HepG2 (cell line): ENCODE results near the gene DAG1. TPM values are rescaled to one million over a fixed set of nuclear protein-coding genes. Genes with fewer than 3 reads are reported as not detected.

Experiments
- ATAC-seq: fragments of 200-7000 bp; cut with Tn5 transposase; 3 replicates; pipeline ENCODE4 v1.9.1; 2020; ENCODE audit warnings: mild to moderate bottlenecking, moderate library complexity
- BruUV-seq: library from RNA; stranded (reverse); fragments of 400-500 nt; replicated peaks from 2 replicates; lab custom pipeline; 2021; lab: Mats Ljungman, UMichigan
- CTCF ChIA-PET: fragments of 300-600 bp; formaldehyde crosslinking; extraction: SDS; loops from one replicate; lab custom pipeline; 2021; ENCODE audit warnings: low total read pairs, inconsistent platforms, low intra/inter-chr PET ratio; lab: Yijun Ruan, JAX
- POLR2A ChIA-PET: fragments of 350-600 bp; sonication (Branson Sonifier 250); formaldehyde crosslinking; loops from one replicate; lab custom pipeline; 2020; ENCODE audit warnings: antibody characterized with exemption, inconsistent platforms; lab: Yijun Ruan, JAX
- DNase-seq: peaks from one replicate; pipeline ENCODE4 v3.0.0-alpha.2; 2015; ENCODE audit warnings: low spot score
- FAIRE-seq: peaks from 3 replicates; lab custom pipeline; 2011; peaks lifted over from hg19 to GRCh38; lab: Jason Lieb, UNC
- H2AFZ ChIP-seq: one replicate; pipeline ENCODE4 v1.6.1; 2011; ENCODE audit warnings: low read length, inconsistent platforms
- H3K27ac ChIP-seq: fragments of 300-600 bp; 3 replicates; pipeline ENCODE4 v1.8.0; 2011; ENCODE audit warnings: mixed run types, mild to moderate bottlenecking, mixed read lengths, low read length, inconsistent platforms; ENCODE audit not compliant: insufficient read depth; ENCODE audit errors: extremely low read length
- H3K27me3 ChIP-seq, 2 experiments: fragments of 200-600 bp in 1 of 2; 2 replicates in 1 of 2; 3 replicates in 1 of 2; pipeline versions ENCODE4 v1.6.0 to v1.8.0; 2011; ENCODE audit warnings: low read length in 2 of 2, mild to moderate bottlenecking in 2 of 2, moderate library complexity in 2 of 2, inconsistent platforms in 1 of 2; ENCODE audit not compliant: insufficient read depth in 2 of 2, control insufficient read depth in 1 of 2
- H3K36me3 ChIP-seq, 2 experiments: fragments of 200-600 bp in 1 of 2; replicated peaks in 1 of 2; 2 replicates in 1 of 2; 3 replicates in 1 of 2; pipeline versions ENCODE4 v1.5.1 to v1.8.0; 2011; ENCODE audit warnings: low read length in 2 of 2, inconsistent platforms in 1 of 2; ENCODE audit not compliant: insufficient read depth in 2 of 2, control insufficient read depth in 1 of 2
- H3K4me1 ChIP-seq: 2 replicates; pipeline ENCODE4 v1.5.1; 2012; ENCODE audit warnings: low read length, inconsistent platforms; ENCODE audit not compliant: insufficient read depth
- H3K4me2 ChIP-seq: 2 replicates; pipeline ENCODE4 v1.6.0; 2011; ENCODE audit warnings: low read depth, low read length, inconsistent platforms
- H3K4me3 ChIP-seq, 3 experiments: fragments of 200-600 bp in 1 of 3; sonication (generic), shearing (Covaris generic) in 1 of 3; replicated peaks in 1 of 3; 2 replicates each; pipeline ENCODE4 v1.5.1; 2011 to 2016; ENCODE audit warnings: low read length in 3 of 3, inconsistent platforms in 2 of 3, low read depth in 2 of 3, mild to moderate bottlenecking in 2 of 3, control low read depth in 1 of 3, mixed read lengths in 1 of 3; ENCODE audit not compliant: insufficient read depth in 1 of 3
- H3K79me2 ChIP-seq: one replicate; pipeline ENCODE4 v1.6.1; 2011; ENCODE audit warnings: low read length, inconsistent platforms; ENCODE audit not compliant: insufficient read depth
- H3K9ac ChIP-seq: 2 replicates; pipeline ENCODE4 v1.6.0; 2011; ENCODE audit warnings: mild to moderate bottlenecking, low read depth, low read length, inconsistent platforms; ENCODE audit not compliant: insufficient read depth
- H3K9me3 ChIP-seq: 2 replicates; pipeline ENCODE4 v1.5.1; 2012; ENCODE audit warnings: mild to moderate bottlenecking, low read length
- H4K20me1 ChIP-seq: 2 replicates; pipeline ENCODE4 v1.6.0; 2011; ENCODE audit warnings: inconsistent platforms, mild to moderate bottlenecking, low read length, moderate library complexity; ENCODE audit not compliant: insufficient read depth
- CENPBD1 ChIP-seq: sonication (generic); formaldehyde crosslinking; IDR thresholded peaks from 2 replicates; pipeline ENCODE4 v1.8.0; 2022; ENCODE audit warnings: missing genetic modification reagents, low read depth, mild to moderate bottlenecking, borderline replicate concordance
- GABPB1 ChIP-seq: IDR thresholded peaks from 2 replicates; pipeline ENCODE4 v1.6.1; 2016; ENCODE audit warnings: mild to moderate bottlenecking, missing genetic modification reagents, moderate library complexity, missing compliant biosample characterization
- RXRA ChIP-seq: sonication (generic); formaldehyde crosslinking; IDR thresholded peaks from 2 replicates; pipeline ENCODE4 v1.5.1; 2020; ENCODE audit warnings: missing genetic modification reagents
- SP4 ChIP-seq: sonication (generic); formaldehyde crosslinking; IDR thresholded peaks from 2 replicates; pipeline ENCODE4 v1.8.1; 2023; ENCODE audit warnings: mild to moderate bottlenecking, missing genetic modification reagents
- ZMAT5 ChIP-seq: sonication (generic); formaldehyde crosslinking; IDR thresholded peaks from 2 replicates; pipeline ENCODE4 v1.5.0; 2020; ENCODE audit warnings: mild to moderate bottlenecking, low read depth, missing genetic modification reagents, borderline replicate concordance
- ZNF383 ChIP-seq: sonication (generic); formaldehyde crosslinking; IDR thresholded peaks from 2 replicates; pipeline ENCODE4 v1.4.0; 2020; ENCODE audit warnings: missing genetic modification reagents, mild to moderate bottlenecking, borderline replicate concordance
- ZNF605 ChIP-seq: sonication (generic); formaldehyde crosslinking; IDR thresholded peaks from 2 replicates; pipeline ENCODE4 v1.8.0; 2022; ENCODE audit warnings: mild to moderate bottlenecking, missing genetic modification reagents
- in situ Hi-C: cut with HindIII; loops from 2 replicates; pipeline ENCODE4 v1.10.0; 2017; ENCODE audit warnings: low pct_unique_long_range_greater_than_20kb; ENCODE audit not compliant: extremely low pct_ligation_motif_present
- intact Hi-C: fragments of 100-400 bp; cut with micrococcal nuclease; formaldehyde crosslinking; loops from one replicate; pipeline ENCODE4 v1.10.0; 2022; ENCODE audit not compliant: unreplicated experiment
- polyA plus RNA-seq, 8 experiments: library from polyadenylated mRNA; depleted of rRNA in 3 of 8; stranded (reverse) in 7 of 8; unstranded in 1 of 8; fragments of >200 nt; fragmentation: Illumina TruSeq in 4 of 8; extraction: Trizol in 4 of 8; gene quantifications; 2 replicates each; pipeline versions ENCODE4 v1.2.1 to v1.2.3, GENCODE V29; 2011 to 2016; ENCODE audit warnings: low read depth in 4 of 8, missing spikeins in 1 of 8, mixed read lengths in 1 of 8; ENCODE audit not compliant: insufficient read depth in 1 of 8
- total RNA-seq, 5 experiments: library from RNA; depleted of rRNA; stranded (reverse); fragments of >200 nt; fragmentation: Illumina TruSeq; extraction: Trizol; gene quantifications; 2 replicates each; pipeline ENCODE4 v1.2.3, GENCODE V29; 2016; ENCODE audit warnings: low read depth in 1 of 5
- TF ChIP-seq, protein P1 (sequence below): sonication (generic); formaldehyde crosslinking; IDR thresholded peaks from 2 replicates; pipeline ENCODE4 v1.4.0; 2020; ENCODE audit warnings: missing genetic modification reagents

Gene DAG1
- total and polyA plus RNA-seq, 2 of the 13 experiments (the other 11 are each of a cell fraction or from before 2014, with no cell fraction given) = 47.3 to 50.4 TPM

DNA sequence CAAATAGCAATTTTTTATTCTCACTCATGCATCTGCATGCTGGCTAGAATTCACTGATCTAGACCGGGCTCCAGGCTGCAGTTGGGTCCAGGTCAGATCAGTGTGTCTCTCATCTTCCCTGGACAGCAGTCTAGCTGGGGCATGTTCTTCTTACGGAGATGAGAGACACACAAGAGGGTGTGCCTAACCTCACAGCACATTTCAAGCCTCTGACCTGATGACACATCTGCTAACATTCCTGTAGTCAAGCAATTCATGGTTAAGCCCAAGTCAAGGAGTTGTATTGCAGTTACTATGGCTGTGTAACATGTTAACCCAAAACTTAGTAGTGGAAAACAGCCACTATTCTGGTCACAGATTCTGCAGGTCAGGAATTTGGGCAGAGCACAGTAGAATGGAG lies 97.3 kb downstream of the DAG1 start (continued):
- TF ChIP-seq, protein P1, sequence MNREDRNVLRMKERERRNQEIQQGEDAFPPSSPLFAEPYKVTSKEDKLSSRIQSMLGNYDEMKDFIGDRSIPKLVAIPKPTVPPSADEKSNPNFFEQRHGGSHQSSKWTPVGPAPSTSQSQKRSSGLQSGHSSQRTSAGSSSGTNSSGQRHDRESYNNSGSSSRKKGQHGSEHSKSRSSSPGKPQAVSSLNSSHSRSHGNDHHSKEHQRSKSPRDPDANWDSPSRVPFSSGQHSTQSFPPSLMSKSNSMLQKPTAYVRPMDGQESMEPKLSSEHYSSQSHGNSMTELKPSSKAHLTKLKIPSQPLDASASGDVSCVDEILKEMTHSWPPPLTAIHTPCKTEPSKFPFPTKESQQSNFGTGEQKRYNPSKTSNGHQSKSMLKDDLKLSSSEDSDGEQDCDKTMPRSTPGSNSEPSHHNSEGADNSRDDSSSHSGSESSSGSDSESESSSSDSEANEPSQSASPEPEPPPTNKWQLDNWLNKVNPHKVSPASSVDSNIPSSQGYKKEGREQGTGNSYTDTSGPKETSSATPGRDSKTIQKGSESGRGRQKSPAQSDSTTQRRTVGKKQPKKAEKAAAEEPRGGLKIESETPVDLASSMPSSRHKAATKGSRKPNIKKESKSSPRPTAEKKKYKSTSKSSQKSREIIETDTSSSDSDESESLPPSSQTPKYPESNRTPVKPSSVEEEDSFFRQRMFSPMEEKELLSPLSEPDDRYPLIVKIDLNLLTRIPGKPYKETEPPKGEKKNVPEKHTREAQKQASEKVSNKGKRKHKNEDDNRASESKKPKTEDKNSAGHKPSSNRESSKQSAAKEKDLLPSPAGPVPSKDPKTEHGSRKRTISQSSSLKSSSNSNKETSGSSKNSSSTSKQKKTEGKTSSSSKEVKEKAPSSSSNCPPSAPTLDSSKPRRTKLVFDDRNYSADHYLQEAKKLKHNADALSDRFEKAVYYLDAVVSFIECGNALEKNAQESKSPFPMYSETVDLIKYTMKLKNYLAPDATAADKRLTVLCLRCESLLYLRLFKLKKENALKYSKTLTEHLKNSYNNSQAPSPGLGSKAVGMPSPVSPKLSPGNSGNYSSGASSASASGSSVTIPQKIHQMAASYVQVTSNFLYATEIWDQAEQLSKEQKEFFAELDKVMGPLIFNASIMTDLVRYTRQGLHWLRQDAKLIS (CRISPR knock-in tag) = no peak
- no peak for TF ChIP-seq GABPB1 (CRISPR knock-in tag)
- TF ChIP-seq ZNF605 (CRISPR knock-in tag) = no peak
- no peak for TF ChIP-seq RXRA (CRISPR knock-in tag)
- no peak for TF ChIP-seq ZNF383 (CRISPR knock-in tag)
- no peak for TF ChIP-seq SP4 (CRISPR knock-in tag)
- no peak for TF ChIP-seq CENPBD1 (CRISPR knock-in tag)

GRCh38 chr3:49568965-49569364 lies 98.9 kb downstream of the DAG1 start:
- Histone ChIP-seq H3K27me3 (no peaks in the 10 kb centered on the region), H3K27ac (no peak overlapping the region), H3K9me3 (no peaks in the 10 kb centered on the region), H3K4me1 (peaks cover 35% of the 10 kb centered on the region), H3K36me3 (no peaks in the 10 kb centered on the region), H3K79me2 (no peaks in the 10 kb centered on the region), H3K9ac (no peak overlapping the region), H4K20me1 (no peaks in the 10 kb centered on the region), H3K4me3 (no peak overlapping the region), H3K4me2 (no peak overlapping the region), H2AFZ (no peak overlapping the region)
- in situ Hi-C loops (loop anchor here (10.0 kb wide), 1 partner anchor 106 kb away; the partner anchor contains the start of gene APEH), intact Hi-C loops (no loop called here)
- BruUV-seq = no TSS peak
- CTCF ChIA-PET = no interaction called here
- TF ChIP-seq ZMAT5 = no peak
- no peak for DNase-seq
- no peak for FAIRE-seq
- ATAC-seq = no peak
- POLR2A ChIA-PET = interaction anchor here (2.7 kb wide), 1 partner anchor 29 kb away, joined by 13 read pairs; no protein-coding TSS in a partner anchor
